GM19328 (cell line): ENCODE results near the gene MIAT.
A peak's percentile ranks its signal among the peaks of the same experiment; 100 is the strongest.

Experiments
- ATAC-seq: cut with Tn5 transposase; IDR thresholded peaks from one replicate; pipeline ENCODE4 v1.9.1; 2021; ENCODE audit warnings: mild to moderate bottlenecking, moderate library complexity; ENCODE audit not compliant: unreplicated experiment

The MIAT gene

DNA sequence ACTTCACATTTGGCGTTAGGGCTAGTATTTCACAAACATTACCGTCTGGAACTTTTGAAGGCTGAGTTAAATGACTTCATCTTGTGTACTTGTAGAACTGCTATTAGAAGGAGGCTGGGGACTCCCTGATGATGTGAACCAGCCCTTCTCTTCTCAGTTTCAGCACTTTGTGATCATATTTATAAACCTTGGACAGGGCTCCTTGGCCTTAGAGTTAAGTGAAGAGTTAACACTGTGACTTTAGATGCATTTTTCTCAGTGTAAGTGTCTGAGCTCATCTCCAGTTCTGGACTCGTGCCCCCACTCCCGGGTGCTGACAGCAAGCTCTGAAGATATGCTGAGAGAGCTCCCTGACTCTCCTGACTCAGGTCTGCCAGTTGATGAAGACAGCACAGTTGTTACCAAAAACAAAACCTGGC lies 8.4 kb downstream of the MIAT start:
- ATAC-seq: no peak

DNA sequence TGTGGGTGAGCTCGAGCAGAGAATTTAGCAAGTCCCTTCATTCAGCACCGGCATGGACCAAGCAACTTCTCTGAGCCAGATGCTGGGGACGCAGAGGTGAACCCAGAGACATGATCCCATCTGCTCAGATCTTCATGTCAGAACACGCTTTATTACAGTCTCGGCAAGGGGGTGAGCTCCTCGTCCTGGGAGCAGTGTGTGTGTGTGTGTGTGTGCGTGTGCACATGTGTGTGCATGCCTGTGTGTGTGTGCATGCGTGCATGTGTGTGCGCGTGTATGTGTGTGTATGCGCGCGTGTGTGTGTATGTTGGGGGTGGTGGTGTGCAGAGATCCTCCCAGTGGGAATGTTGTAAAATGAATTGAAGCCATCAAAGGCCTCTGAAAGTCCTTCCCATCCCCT lies 9.8 kb downstream of the MIAT start:
- no peak for ATAC-seq

- ATAC-seq: no peak
Observed at GRCh38 chr22:26669060-26669481, 11.7 kb downstream of the MIAT start.

DNA sequence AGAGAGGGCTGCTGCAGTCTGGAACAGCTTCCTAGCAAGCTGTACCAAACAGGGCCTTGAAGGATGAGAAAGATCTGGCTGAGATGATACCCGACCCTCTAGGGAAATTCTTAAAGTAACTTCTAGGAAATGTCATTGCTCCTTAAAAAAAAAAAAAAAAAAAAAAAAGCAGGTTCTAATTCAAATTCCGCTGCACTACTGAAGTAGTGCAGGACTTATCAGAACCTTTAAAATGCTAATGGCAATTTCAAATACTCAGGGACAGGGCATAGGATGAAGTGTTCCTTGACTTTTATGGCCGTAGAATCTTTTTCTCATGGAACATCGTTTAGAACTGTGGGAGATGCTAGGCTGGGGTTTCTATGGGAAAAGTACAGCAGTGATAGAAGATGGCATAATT lies 13.1 kb downstream of the MIAT start:
- ATAC-seq: no peak

DNA sequence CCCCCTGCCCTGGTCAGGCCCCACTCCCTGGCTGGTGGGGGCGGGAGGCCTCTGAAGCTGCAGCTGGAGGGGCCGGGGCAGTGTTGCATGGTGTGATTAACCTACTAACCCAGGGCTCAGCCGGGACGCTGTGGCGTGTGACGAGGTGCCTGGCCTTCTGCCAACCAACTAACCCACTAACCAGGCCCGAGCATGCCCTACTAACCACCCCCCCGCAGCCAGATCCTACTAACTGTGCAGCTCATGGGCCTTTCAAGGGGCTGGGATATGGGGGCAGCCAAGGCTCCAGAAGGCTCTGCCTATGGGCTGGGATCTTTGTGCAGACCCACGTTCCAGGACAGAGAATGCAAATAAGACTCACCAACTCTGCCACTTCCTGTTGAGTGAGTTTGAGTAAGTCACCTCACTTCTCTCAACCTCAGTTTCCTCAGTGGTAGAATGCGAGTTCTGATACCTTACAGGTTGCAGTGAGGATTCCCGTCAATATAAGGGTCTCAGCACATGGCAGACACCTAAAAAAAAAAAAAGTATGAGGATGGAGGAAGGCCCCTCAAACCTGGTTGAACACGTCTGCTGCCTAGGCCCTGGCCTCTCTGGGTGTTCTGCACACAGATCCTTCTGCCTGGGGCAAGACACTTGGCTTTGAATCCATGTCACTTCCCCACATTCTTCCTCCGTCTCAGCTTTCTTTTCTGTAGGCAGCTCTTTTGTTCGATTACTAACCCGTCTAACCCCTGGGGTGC lies 14.1 kb downstream of the MIAT start:
- ATAC-seq: no peak

DNA sequence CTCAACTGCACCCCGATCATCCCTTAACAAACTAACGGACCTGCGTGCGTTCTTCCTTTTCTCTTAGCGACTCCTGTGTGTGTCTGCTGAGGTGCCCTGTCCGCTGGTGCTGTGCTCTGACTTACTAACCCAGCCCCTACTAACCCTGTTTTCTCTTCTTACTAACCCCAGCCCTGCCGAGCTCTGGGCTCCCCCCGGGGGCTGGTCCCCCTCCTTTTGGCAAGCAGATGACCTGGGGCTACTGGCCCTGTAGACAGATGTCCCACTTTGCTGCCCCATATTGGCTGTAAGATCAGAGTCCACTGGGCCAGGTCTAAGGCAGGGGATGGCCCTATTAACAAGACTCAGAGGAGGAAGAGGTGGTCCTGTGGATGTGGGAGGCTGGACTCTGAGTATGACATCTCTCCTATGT lies 14.7 kb downstream of the MIAT start:
- ATAC-seq: peak; percentile 7

GRCh38 chr22:26672590-26673468 lies 15.4 kb downstream of the MIAT start:
- peak; percentile 70 for ATAC-seq

DNA sequence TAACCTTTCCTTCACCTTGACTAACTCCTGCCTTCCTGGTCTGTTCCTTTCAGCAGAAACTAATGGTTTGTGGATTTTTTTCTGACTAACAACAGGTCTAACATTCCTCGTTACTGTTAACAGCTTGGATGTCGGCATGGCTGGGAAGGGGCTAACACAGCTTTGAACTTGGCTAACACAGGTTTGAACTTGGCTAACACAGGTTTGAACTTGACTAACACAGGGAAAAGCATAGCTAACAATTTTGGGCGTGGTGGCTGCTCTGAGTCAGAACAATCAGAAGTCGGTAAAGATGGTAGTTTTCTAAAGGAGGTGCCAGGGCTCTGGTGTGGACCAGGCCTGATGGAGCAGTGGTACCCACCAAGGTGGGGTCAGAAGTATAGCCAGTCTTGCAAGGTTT lies 16.1 kb downstream of the MIAT start:
- ATAC-seq: no peak

GRCh38 chr22:26674211-26675190 lies 17.1 kb downstream of the MIAT start:
- ATAC-seq: no peak

DNA sequence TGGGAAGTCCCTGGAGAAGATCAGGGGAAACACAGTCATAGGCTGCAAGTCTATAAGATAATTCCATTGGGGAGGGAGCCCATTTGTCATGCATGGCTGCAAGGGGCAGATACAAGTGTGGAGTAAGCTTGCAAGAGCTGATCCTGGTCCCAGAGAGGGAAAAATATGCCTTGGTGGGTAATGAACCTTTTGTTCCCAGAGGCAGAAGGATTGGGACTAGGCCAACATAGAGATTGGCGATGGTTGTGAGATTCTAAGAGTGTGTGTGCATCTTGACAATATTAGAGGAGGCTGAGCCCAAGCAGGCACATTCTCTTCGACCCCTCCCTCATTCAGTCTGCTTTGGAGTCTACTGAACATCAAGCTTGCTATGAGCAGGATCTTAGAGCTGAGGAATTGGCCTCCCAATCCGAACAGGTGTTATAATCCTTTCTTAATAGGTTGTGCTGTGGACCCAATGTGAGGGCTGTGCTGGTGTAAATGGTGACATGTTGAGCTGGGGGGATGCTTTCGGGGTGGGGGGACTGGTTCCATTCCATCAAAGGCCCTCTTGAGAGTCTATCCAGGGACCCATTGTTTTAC lies 18.4 kb downstream of the MIAT start:
- no peak for ATAC-seq

GRCh38 chr22:26677217-26677616 lies 19.8 kb downstream of the MIAT start:
- no peak for ATAC-seq

GRCh38 chr22:26679003-26679629 lies 21.7 kb downstream of the MIAT start:
- ATAC-seq: no peak

- ATAC-seq: no peak
Observed at GRCh38 chr22:26680485-26680884, 23.1 kb downstream of the MIAT start.

GRCh38 chr22:26681395-26681821 lies 24.0 kb downstream of the MIAT start:
- ATAC-seq: no peak

DNA sequence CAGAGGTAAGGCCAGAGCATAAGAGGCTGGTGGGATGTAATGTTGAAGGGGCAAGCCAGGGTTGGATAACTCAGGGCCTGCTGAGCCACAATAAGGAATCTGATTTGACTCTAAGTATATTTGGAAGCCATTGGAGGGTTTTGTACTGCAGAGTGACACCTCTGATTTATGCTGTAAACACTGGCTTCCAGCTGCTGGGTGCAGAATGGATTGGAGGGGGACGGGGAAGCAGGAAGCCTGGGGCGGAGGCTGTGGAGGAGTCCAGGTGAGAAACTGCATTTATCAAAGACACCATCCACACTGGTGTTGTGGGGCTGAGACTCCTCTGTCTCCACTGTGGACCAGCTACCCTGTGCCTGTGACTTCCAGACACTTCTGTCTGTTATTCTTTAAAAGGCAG lies 26.8 kb downstream of the MIAT start:
- no peak for ATAC-seq

- no peak for ATAC-seq
Observed at GRCh38 chr22:26685601-26686000, 28.2 kb downstream of the MIAT start.

GRCh38 chr22:26687439-26687838 lies 30.1 kb downstream of the MIAT start:
- no peak for ATAC-seq

GRCh38 chr22:26689513-26690301 lies 32.3 kb downstream of the MIAT start:
- no peak for ATAC-seq

GRCh38 chr22:26690654-26691376 lies 33.4 kb downstream of the MIAT start:
- ATAC-seq: no peak
